ENCODE measurements around the gene SRP54. TPM values are rescaled to one million over a fixed set of nuclear protein-coding genes. Genes with fewer than 3 reads are reported as not detected.

The SRP54 gene
- total and polyA plus RNA-seq, 4 donors: 32.6 to 113 (median 38.4) TPM

DNA sequence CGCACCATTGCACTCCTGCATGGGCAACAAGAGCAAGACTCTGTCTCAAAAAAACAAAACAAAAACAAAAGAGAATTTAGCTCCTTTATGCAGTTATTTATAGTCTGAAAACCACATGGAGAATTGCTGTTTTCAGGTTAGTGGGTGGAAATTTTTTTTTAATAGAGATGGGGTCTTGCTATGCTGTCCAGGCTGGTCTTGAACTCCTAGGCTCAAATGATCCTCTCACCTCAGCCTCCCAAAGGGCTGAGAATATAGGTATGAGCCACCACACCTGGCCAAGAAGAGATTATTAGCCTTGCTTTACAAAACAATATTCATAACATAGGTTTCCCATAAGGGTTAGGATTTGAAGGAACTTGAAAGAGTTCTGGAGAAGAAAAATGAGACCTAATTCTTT is 12.1 kb upstream of the SRP54 start:
- no peak overlapping the region for H3K4me3 ChIP-seq (ENCODE audit: low read depth in 1 of 3, low read length in 3 of 3)
- TF ChIP-seq YY1 (IDR thresholded peaks at IDR 0.05) (no peak), NR2F2 (IDR thresholded peaks at IDR 0.05) (no peak), EGR1 (IDR thresholded peaks at IDR 0.05; ENCODE audit: low read depth in 2 of 2) (no peak), FOXA1 (IDR thresholded peaks at IDR 0.05) (no peak), FOXA2 (IDR thresholded peaks at IDR 0.05) (no peak), RXRA (IDR thresholded peaks at IDR 0.05) (no peak)
- TF ChIP-seq, protein P1, sequence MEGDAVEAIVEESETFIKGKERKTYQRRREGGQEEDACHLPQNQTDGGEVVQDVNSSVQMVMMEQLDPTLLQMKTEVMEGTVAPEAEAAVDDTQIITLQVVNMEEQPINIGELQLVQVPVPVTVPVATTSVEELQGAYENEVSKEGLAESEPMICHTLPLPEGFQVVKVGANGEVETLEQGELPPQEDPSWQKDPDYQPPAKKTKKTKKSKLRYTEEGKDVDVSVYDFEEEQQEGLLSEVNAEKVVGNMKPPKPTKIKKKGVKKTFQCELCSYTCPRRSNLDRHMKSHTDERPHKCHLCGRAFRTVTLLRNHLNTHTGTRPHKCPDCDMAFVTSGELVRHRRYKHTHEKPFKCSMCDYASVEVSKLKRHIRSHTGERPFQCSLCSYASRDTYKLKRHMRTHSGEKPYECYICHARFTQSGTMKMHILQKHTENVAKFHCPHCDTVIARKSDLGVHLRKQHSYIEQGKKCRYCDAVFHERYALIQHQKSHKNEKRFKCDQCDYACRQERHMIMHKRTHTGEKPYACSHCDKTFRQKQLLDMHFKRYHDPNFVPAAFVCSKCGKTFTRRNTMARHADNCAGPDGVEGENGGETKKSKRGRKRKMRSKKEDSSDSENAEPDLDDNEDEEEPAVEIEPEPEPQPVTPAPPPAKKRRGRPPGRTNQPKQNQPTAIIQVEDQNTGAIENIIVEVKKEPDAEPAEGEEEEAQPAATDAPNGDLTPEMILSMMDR (IDR thresholded peaks at IDR 0.05; ENCODE audit: low read depth, low read length, missing input control): no peak
- TF ChIP-seq, protein P2, sequence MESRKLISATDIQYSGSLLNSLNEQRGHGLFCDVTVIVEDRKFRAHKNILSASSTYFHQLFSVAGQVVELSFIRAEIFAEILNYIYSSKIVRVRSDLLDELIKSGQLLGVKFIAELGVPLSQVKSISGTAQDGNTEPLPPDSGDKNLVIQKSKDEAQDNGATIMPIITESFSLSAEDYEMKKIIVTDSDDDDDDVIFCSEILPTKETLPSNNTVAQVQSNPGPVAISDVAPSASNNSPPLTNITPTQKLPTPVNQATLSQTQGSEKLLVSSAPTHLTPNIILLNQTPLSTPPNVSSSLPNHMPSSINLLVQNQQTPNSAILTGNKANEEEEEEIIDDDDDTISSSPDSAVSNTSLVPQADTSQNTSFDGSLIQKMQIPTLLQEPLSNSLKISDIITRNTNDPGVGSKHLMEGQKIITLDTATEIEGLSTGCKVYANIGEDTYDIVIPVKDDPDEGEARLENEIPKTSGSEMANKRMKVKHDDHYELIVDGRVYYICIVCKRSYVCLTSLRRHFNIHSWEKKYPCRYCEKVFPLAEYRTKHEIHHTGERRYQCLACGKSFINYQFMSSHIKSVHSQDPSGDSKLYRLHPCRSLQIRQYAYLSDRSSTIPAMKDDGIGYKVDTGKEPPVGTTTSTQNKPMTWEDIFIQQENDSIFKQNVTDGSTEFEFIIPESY (IDR thresholded peaks at IDR 0.05): no peak
- TF ChIP-seq, protein P3, sequence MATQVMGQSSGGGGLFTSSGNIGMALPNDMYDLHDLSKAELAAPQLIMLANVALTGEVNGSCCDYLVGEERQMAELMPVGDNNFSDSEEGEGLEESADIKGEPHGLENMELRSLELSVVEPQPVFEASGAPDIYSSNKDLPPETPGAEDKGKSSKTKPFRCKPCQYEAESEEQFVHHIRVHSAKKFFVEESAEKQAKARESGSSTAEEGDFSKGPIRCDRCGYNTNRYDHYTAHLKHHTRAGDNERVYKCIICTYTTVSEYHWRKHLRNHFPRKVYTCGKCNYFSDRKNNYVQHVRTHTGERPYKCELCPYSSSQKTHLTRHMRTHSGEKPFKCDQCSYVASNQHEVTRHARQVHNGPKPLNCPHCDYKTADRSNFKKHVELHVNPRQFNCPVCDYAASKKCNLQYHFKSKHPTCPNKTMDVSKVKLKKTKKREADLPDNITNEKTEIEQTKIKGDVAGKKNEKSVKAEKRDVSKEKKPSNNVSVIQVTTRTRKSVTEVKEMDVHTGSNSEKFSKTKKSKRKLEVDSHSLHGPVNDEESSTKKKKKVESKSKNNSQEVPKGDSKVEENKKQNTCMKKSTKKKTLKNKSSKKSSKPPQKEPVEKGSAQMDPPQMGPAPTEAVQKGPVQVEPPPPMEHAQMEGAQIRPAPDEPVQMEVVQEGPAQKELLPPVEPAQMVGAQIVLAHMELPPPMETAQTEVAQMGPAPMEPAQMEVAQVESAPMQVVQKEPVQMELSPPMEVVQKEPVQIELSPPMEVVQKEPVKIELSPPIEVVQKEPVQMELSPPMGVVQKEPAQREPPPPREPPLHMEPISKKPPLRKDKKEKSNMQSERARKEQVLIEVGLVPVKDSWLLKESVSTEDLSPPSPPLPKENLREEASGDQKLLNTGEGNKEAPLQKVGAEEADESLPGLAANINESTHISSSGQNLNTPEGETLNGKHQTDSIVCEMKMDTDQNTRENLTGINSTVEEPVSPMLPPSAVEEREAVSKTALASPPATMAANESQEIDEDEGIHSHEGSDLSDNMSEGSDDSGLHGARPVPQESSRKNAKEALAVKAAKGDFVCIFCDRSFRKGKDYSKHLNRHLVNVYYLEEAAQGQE (IDR thresholded peaks at IDR 0.05): no peak
- TF ChIP-seq, protein P4, sequence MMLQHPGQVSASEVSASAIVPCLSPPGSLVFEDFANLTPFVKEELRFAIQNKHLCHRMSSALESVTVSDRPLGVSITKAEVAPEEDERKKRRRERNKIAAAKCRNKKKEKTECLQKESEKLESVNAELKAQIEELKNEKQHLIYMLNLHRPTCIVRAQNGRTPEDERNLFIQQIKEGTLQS (IDR thresholded peaks at IDR 0.05): no peak
- TF ChIP-seq, protein P5, sequence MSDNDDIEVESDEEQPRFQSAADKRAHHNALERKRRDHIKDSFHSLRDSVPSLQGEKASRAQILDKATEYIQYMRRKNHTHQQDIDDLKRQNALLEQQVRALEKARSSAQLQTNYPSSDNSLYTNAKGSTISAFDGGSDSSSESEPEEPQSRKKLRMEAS (IDR thresholded peaks at IDR 0.05): no peak
- no peak overlapping the region for H3K9ac ChIP-seq (ENCODE audit: low read depth in 1 of 2, low read length in 2 of 2)
- peaks cover 0 to 13% (median 8%) of the 10 kb centered on the region in 4 donors for H3K36me3 ChIP-seq (ENCODE audit: control insufficient read depth in 4 of 4, insufficient read depth in 3 of 4, low read depth in 1 of 4, low read length in 3 of 4)
- no peaks in the 10 kb centered on the region for H3K4me1 ChIP-seq (ENCODE audit: control insufficient read depth in 4 of 4, insufficient read depth in 4 of 4, low read length in 3 of 4)
- no peak for DNase-seq (ENCODE audit: low spot score)
- H3K9me3 ChIP-seq (ENCODE audit: control insufficient read depth in 4 of 4, low read length in 3 of 4): no peaks in the 10 kb centered on the region
- WGBS: 98% methylated on average over 1 of the region's 1 CpG
- no peaks in the 10 kb centered on the region for H3K27me3 ChIP-seq (ENCODE audit: control insufficient read depth in 4 of 4, insufficient read depth in 4 of 4, low read length in 3 of 4)
- H3K27ac ChIP-seq (ENCODE audit: low read depth in 1 of 2, low read length in 2 of 2): no peak overlapping the region

DNA sequence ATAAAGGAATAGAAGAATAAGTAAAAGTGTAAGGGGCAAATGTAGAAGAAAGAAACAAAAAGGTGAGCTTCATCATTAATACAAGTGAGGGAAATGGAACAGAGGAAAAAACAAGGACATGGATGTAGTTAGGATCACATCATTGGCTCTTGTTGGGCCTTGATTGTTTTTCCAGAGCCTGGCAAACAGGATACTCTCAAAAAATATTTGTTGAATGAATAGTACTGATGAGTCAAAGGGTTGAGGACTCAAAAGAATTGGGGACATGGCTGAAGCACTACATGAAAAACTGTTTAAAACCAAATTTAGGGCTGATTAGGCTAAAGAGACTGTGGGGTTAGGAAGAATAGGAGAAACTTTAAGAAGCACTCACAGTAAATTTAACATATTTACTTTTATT is 11.4 kb upstream of the SRP54 start:
- DNase-seq (ENCODE audit: low spot score): no peak
- Histone ChIP-seq H3K4me3 (ENCODE audit: low read depth in 1 of 3, low read length in 3 of 3) (no peak overlapping the region), H3K9ac (ENCODE audit: low read depth in 1 of 2, low read length in 2 of 2) (no peak overlapping the region), H3K4me1 (ENCODE audit: control insufficient read depth in 4 of 4, insufficient read depth in 4 of 4, low read length in 3 of 4) (no peaks in the 10 kb centered on the region), H3K27me3 (ENCODE audit: control insufficient read depth in 4 of 4, insufficient read depth in 4 of 4, low read length in 3 of 4) (no peaks in the 10 kb centered on the region), H3K36me3 (ENCODE audit: control insufficient read depth in 4 of 4, insufficient read depth in 3 of 4, low read depth in 1 of 4, low read length in 3 of 4) (peaks cover 0 to 6% (median 4%) of the 10 kb centered on the region in 4 donors), H3K9me3 (ENCODE audit: control insufficient read depth in 4 of 4, low read length in 3 of 4) (no peaks in the 10 kb centered on the region), H3K27ac (ENCODE audit: low read depth in 1 of 2, low read length in 2 of 2) (no peak overlapping the region)
- TF ChIP-seq YY1 (IDR thresholded peaks at IDR 0.05) (no peak), EGR1 (IDR thresholded peaks at IDR 0.05; ENCODE audit: low read depth in 2 of 2) (no peak), NR2F2 (IDR thresholded peaks at IDR 0.05) (no peak), FOXA2 (IDR thresholded peaks at IDR 0.05) (no peak), RXRA (IDR thresholded peaks at IDR 0.05) (no peak), GABPA (IDR thresholded peaks at IDR 0.05 in 1 of 2, conservative IDR thresholded peaks at IDR 0.05 in 1 of 2) (no peak), JUND (IDR thresholded peaks at IDR 0.05) (no peak), HNF4G (IDR thresholded peaks at IDR 0.05) (no peak), RAD21 (IDR thresholded peaks at IDR 0.05) (no peak)
- TF ChIP-seq, protein P1 (IDR thresholded peaks at IDR 0.05; ENCODE audit: low read depth, low read length, missing input control): no peak
- TF ChIP-seq, protein P3 (IDR thresholded peaks at IDR 0.05): no peak
- TF ChIP-seq, protein P5 (IDR thresholded peaks at IDR 0.05): no peak

Measured in liver (tissue), 9 donors.